Lower lobe of right lung (tissue), 2 donors: ENCODE measurements around the gene TENT4A. TPM values are rescaled to one million over a fixed set of nuclear protein-coding genes. Genes with fewer than 3 reads are reported as not detected.

ENCODE experiments used
- ATAC-seq, 2 donors: fragments of 200-7000 bp; cut with Tn5 transposase; one replicate each; pipeline ENCODE4 v1.9.1; 2020 to 2022; ENCODE audit warnings: mild to moderate bottlenecking in 2 of 2, moderate library complexity in 2 of 2
- DNase-seq: peaks from one replicate; pipeline ENCODE4 v3.0.0-alpha.2; 2020
- H3K27ac ChIP-seq: fragments of 200-600 bp; one replicate; pipeline ENCODE4 v1.8.0; 2022
- H3K27me3 ChIP-seq: fragments of 200-600 bp; one replicate; pipeline ENCODE4 v1.8.0; 2022; ENCODE audit warnings: low read depth
- H3K36me3 ChIP-seq: fragments of 200-600 bp; one replicate; pipeline ENCODE4 v1.8.0; 2022; ENCODE audit warnings: mild to moderate bottlenecking
- H3K4me1 ChIP-seq: fragments of 200-600 bp; one replicate; pipeline ENCODE4 v1.8.0; 2022
- H3K4me3 ChIP-seq: fragments of 200-600 bp; one replicate; pipeline ENCODE4 v1.8.0; 2022; ENCODE audit warnings: mild to moderate bottlenecking
- H3K9me3 ChIP-seq: fragments of 200-600 bp; one replicate; pipeline ENCODE4 v1.8.0; 2022
- CTCF ChIP-seq: fragments of 200-600 bp; IDR thresholded peaks from one replicate; pipeline ENCODE4 v1.8.0; 2022; ENCODE audit warnings: antibody characterized with exemption, mild to moderate bottlenecking
- intact Hi-C: fragments of 100-400 bp; cut with DNase I; formaldehyde crosslinking; loops from one replicate; pipeline ENCODE4 v1.11.0; 2022
- total RNA-seq: library from RNA; stranded (reverse); fragmentation: NEBNext Ultra II Directional; extraction: Animal tissue kit (Norgen Biotek cat#: 25700); gene quantifications from one replicate; pipeline ENCODE4 v1.2.1, GENCODE V29; 2021
- donor health status: DM: no; HTN: yes; CAD: no; lungs with severe emphysema.

Gene TENT4A
- total RNA-seq, 1 donor from 2014 or later, result 24.1 TPM

GRCh38 chr5:6765612-6766525, 52.6 kb downstream of the TENT4A start:
- H3K4me3 ChIP-seq, result peak overlapping the region; percentile 12
- intact Hi-C loops, result no loop called here
- DNase-seq (peak; percentile 83), ATAC-seq (peak; percentile 88 to 91)
- H3K9me3 ChIP-seq, result no peaks in the 10 kb centered on the region
- H3K27ac ChIP-seq, result peak overlapping the region; percentile 72
- no peaks in the 10 kb centered on the region for H3K36me3 ChIP-seq
- H3K27me3 ChIP-seq, result no peaks in the 10 kb centered on the region
- peaks cover 18% of the 10 kb centered on the region for H3K4me1 ChIP-seq
- TF ChIP-seq CTCF, result peak; percentile 83

GRCh38 chr5:6766604-6767093, 53.4 kb downstream of the TENT4A start:
- no peak for TF ChIP-seq CTCF
- DNase-seq (peak; percentile 94), ATAC-seq (peak; percentile 95 to 97)
- Histone ChIP-seq H3K4me3 (peak overlapping the region; percentile 12), H3K36me3 (no peaks in the 10 kb centered on the region), H3K9me3 (no peaks in the 10 kb centered on the region), H3K4me1 (peaks cover 18% of the 10 kb centered on the region), H3K27me3 (no peaks in the 10 kb centered on the region), H3K27ac (peak overlapping the region; percentile 72)
- intact Hi-C loops, result no loop called here

GRCh38 chr5:6767481-6768063, 54.3 kb downstream of the TENT4A start:
- no peak overlapping the region for H3K27ac ChIP-seq
- peaks cover 18% of the 10 kb centered on the region for H3K4me1 ChIP-seq
- TF ChIP-seq CTCF, result no peak
- DNase-seq, result no peak
- H3K4me3 ChIP-seq, result no peak overlapping the region
- intact Hi-C loops, result no loop called here
- no peaks in the 10 kb centered on the region for H3K27me3 ChIP-seq
- H3K36me3 ChIP-seq, result no peaks in the 10 kb centered on the region
- no peaks in the 10 kb centered on the region for H3K9me3 ChIP-seq
- no peak for ATAC-seq

- no peak for DNase-seq
- H3K36me3 ChIP-seq, result no peaks in the 10 kb centered on the region
- H3K9me3 ChIP-seq, result no peaks in the 10 kb centered on the region
- H3K27ac ChIP-seq, result no peak overlapping the region
- H3K27me3 ChIP-seq, result no peaks in the 10 kb centered on the region
- H3K4me1 ChIP-seq, result peaks cover 18% of the 10 kb centered on the region
- intact Hi-C loops, result no loop called here
- H3K4me3 ChIP-seq, result no peak overlapping the region
- ATAC-seq, result no peak
- TF ChIP-seq CTCF, result no peak
Measured at GRCh38 chr5:6768590-6769230, 55.5 kb downstream of the TENT4A start.

- H3K9me3 ChIP-seq, result no peaks in the 10 kb centered on the region
- no peaks in the 10 kb centered on the region for H3K27me3 ChIP-seq
- TF ChIP-seq CTCF, result no peak
- H3K36me3 ChIP-seq, result no peaks in the 10 kb centered on the region
- no peak overlapping the region for H3K4me3 ChIP-seq
- DNase-seq (no peak), ATAC-seq (no peak)
- H3K4me1 ChIP-seq, result peaks cover 18% of the 10 kb centered on the region
- intact Hi-C loops, result no loop called here
- no peak overlapping the region for H3K27ac ChIP-seq
Measured at GRCh38 chr5:6770826-6771607, 57.8 kb downstream of the TENT4A start.
